AG04449 (cell line): ENCODE measurements around the gene ATP1B3.
"Not testable (repeated sequence)": the region's sequence is repeated elsewhere in the genome, so short reads cannot be mapped to it uniquely, and the experiment has no call there.

ENCODE experiments used
- CTCF ChIA-PET: fragments of 350-600 bp; formaldehyde crosslinking; extraction: SDS; loops from one replicate; lab custom pipeline; 2021; ENCODE audit warnings: antibody characterized with exemption; lab: Yijun Ruan, JAX
- POLR2A ChIA-PET: fragments of 400-600, 350-600 bp; formaldehyde crosslinking; extraction: SDS; loops from one replicate; lab custom pipeline; 2020; ENCODE audit warnings: antibody characterized with exemption, inconsistent platforms; lab: Yijun Ruan, JAX
- DNase-seq: peaks from one replicate; pipeline ENCODE4 v3.0.0-alpha.2; 2010; ENCODE audit warnings: low read depth, low spot score
- H3K4me3 ChIP-seq: 2 replicates; pipeline ENCODE4 v1.5.1; 2011; ENCODE audit warnings: low read depth, mild to moderate bottlenecking, control low read depth, low read length
- CTCF ChIP-seq: IDR thresholded peaks from one replicate; pipeline ENCODE4 v1.5.1; 2011; ENCODE audit warnings: mild to moderate bottlenecking, moderate library complexity, low read length, control low read depth, inconsistent platforms; ENCODE audit not compliant: insufficient read depth; ENCODE audit errors: missing control alignments

ATP1B3 gene

GRCh38 chr3:141839389-141839788 lies 37.1 kb upstream of the ATP1B3 start:
- no peak overlapping the region for H3K4me3 ChIP-seq
- CTCF ChIA-PET: no interaction called here
- no peak for TF ChIP-seq CTCF
- DNase-seq: no peak
- POLR2A ChIA-PET: no interaction called here

- ChIA-PET CTCF (interaction anchor here (1.4 kb wide), 1 partner anchor 10 kb away, joined by 4 read pairs; no protein-coding TSS in a partner anchor), POLR2A (no interaction called here)
- no peak overlapping the region for H3K4me3 ChIP-seq
- DNase-seq: no peak
- TF ChIP-seq CTCF: no peak
These were observed 35.5 kb upstream of the ATP1B3 start for GRCh38 chr3:141840737-141841544.

DNA sequence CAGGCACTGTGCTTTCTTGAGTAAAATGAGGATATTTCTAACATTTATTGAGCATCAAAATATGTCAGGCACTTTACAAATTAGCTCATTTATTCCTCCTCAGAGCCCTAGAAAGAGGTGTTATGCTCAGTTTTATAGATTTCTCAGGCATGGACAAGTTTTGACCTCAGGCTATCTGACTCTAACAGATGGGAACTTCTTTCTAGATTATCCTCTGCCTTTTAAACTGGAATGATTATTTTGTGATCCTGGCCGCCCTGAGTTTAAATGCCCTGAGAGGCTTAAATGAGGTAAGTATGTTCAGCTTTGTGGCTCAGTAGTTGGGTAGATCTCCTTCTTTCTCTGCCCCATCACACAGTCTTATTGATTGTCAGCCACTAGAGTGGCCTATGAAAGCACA lies 32.3 kb upstream of the ATP1B3 start:
- no peak overlapping the region for H3K4me3 ChIP-seq
- ChIA-PET POLR2A (no interaction called here), CTCF (interaction anchor here (1.3 kb wide), 1 partner anchor 17 kb away, joined by 3 read pairs; no protein-coding TSS in a partner anchor)
- no peak for DNase-seq
- no peak for TF ChIP-seq CTCF

DNA sequence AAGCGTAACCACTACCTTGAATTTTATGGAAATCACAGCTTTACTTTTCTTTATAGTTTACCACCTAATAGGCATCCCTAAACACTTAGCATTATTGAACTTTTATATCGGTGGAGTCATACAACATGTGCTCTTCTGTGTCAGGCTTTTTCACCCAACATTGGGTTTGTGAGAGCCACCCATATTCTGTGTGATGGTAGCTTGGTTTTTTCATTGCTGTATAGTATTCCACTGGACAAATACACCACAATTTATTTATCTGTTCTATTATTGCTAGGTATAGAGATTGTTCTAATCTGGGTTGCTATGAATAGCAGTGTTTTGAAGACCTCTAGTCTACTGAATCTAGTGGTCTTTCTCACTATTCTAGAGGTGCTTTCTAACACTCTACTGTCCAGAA lies 31.6 kb upstream of the ATP1B3 start:
- no peak for TF ChIP-seq CTCF
- CTCF ChIA-PET: interaction anchor here (0.9 to 1.3 kb wide), 2 partner anchors 13 to 16 kb away, joined by 3 read pairs; no protein-coding TSS in a partner anchor

DNA sequence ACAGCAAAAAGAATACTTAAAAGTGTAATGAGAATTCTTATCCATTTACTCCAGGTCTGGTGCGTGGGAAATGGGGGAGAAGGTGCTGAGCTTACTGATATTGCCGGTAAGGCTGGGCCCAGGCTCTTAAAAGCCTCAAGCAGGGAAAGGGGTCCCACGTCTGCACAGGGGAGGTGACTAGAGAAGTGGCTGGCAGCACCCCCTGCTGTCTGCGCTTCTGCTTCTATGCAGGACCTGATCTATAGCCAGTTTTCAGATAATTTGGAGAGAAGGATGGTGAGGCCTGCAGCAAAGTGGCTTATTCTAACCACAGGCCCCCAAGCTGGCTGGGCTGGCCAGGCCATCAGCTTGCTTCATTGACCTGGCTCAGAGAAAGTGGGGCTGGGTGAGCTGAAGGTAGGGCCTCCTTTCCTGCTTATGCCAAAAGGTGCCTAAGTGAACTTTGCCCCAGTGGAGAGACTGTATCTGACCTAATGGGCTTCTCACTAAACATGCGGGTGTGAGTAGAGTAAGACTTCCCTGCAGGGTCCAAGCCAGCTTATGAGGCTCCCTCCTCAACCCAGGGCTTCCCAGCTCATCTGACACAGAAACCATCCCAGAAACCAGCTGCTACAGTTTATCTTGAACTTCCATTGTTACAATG lies 30.9 kb upstream of the ATP1B3 start:
- ChIA-PET CTCF (interaction anchor here (0.9 kb wide), 1 partner anchor 12 kb away, joined by 3 read pairs; no protein-coding TSS in a partner anchor), POLR2A (no interaction called here)
- no peak for TF ChIP-seq CTCF
- H3K4me3 ChIP-seq: no peak overlapping the region
- DNase-seq: no peak

More for the DNA sequence above, 31.6 kb upstream of the ATP1B3 start:
- H3K4me3 ChIP-seq: no peak overlapping the region
- POLR2A ChIA-PET: no interaction called here
- no peak for DNase-seq

DNA sequence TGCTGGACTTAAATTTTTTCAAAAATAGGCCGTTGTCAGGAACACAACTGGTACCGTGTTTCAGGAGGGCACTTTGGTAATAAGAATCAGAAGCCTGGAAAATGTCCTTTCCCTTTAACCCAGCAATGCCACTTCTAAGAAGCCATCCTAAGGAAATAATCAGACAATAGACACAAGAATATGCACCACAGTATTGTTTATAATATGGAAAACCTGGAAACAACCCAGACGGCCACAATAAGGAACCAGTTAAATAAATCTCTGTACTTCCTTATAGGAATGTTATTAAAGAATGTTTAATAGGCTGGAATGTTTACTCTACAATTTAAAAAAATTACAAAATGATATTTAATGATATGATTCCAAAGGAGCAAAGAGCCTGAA lies 30.4 kb upstream of the ATP1B3 start:
- POLR2A ChIA-PET: no interaction called here
- DNase-seq: no peak
- TF ChIP-seq CTCF: no peak
- CTCF ChIA-PET: no interaction called here
- no peak overlapping the region for H3K4me3 ChIP-seq

DNA sequence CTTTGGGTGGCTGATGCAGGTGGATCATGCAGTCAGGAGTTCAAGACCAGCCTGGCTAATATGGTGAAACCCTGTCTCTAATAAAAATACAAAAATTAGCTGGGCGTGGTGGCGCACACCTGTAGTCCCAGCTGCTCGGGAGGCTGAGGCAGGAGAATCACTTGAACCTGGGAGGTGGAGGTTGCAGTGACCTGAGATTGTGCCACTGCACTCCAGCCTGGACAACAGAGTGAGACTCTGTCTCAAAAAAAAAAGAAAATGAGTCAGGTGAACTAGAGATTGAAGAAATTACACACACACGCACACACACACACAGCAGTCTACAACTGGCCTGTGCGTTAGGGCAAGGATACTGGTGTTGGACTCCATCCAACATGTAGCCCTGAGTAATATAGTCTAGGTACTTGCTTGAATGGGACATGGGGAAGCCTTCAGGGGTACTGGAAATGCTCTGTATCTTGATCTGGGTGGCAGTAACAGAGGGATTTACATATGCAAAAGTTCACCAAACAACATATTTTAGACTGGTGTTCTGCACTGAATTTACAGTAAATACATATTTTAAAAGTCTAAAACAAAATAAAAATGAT lies 28.2 kb upstream of the ATP1B3 start:
- POLR2A ChIA-PET, CTCF ChIA-PET: not testable (repeated sequence)

More for the DNA sequence above, 28.2 kb upstream of the ATP1B3 start:
- not testable (repeated sequence) for H3K4me3 ChIP-seq, DNase-seq
